Sigmoid colon (tissue), 7 donors: ENCODE measurements around the gene USP7. TPM values are rescaled to one million over a fixed set of nuclear protein-coding genes. Genes with fewer than 3 reads are reported as not detected.

Experiments
- DNase-seq: peaks from one replicate; pipeline ENCODE4 v3.0.0-alpha.2; 2019
- H3K27ac ChIP-seq, 4 donors: fragments of 200-600 bp; sonication (generic); one replicate each; pipeline ENCODE4 v1.5.1; 2016 to 2019; ENCODE audit warnings: mild to moderate bottlenecking in 1 of 4
- H3K27me3 ChIP-seq, 3 donors: fragments of 200-600 bp; sonication (generic); one replicate each; pipeline ENCODE4 v1.5.1; 2019; ENCODE audit warnings: mild to moderate bottlenecking in 1 of 3
- H3K36me3 ChIP-seq, 4 donors: fragments of 200-600 bp; sonication (generic); one replicate each; pipeline ENCODE4 v1.5.1; 2016 to 2019
- H3K4me1 ChIP-seq, 4 donors: fragments of 200-600 bp; sonication (generic); one replicate each; pipeline ENCODE4 v1.5.1; 2017 to 2019
- H3K4me3 ChIP-seq, 4 donors: fragments of 200-600 bp; sonication (generic); one replicate each; pipeline ENCODE4 v1.5.1; 2017 to 2019; ENCODE audit warnings: mild to moderate bottlenecking in 2 of 4, moderate library complexity in 1 of 4
- H3K9me3 ChIP-seq, 4 donors: fragments of 200-600 bp in 3 of 4; sonication (generic) in 3 of 4; one replicate each; pipeline versions ENCODE4 v1.5.1 to v1.6.1; 2013 to 2019
- EP300 ChIP-seq, 4 donors: sonication (generic); formaldehyde crosslinking; IDR thresholded peaks; one replicate each; pipeline ENCODE4 v1.6.1; 2017; ENCODE audit warnings: antibody characterized with exemption in 4 of 4
- POLR2A ChIP-seq, 2 donors: fragments of 450-650 bp; IDR thresholded peaks; one replicate each; pipeline ENCODE4 v1.6.1; 2016; ENCODE audit warnings: antibody characterized with exemption in 2 of 2, mild to moderate bottlenecking in 2 of 2, moderate library complexity in 2 of 2
- POLR2AphosphoS5 ChIP-seq, 4 donors: sonication (generic); formaldehyde crosslinking; IDR thresholded peaks; one replicate each; pipeline ENCODE4 v1.6.1; 2017; ENCODE audit warnings: antibody characterized with exemption in 4 of 4
- WGBS, 2 donors: extraction: QIAGEN DNeasy Blood & Tissue Kit; methylation state at CpG; one replicate each; pipeline ENCODE4 v1.1.7; 2013; 5-methylcytosine and 5-hydroxymethylcytosine counted together
- intact Hi-C: fragments of 100-400 bp; cut with DNase I; formaldehyde crosslinking; loops from one replicate; pipeline ENCODE4 v1.15.1; 2023
- polyA plus RNA-seq, 3 donors: library from polyadenylated mRNA; stranded (reverse); fragments of 200-250 nt; gene quantifications; one replicate each; pipeline ENCODE4 v1.2.3, GENCODE V29; 2013
- total RNA-seq, 4 donors: library from RNA; depleted of rRNA; stranded (reverse); fragments of >200 nt; gene quantifications; one replicate each; pipeline ENCODE4 v1.1.0, GENCODE V29; 2016
- TF ChIP-seq, protein P1 (sequence below), 4 experiments: fragments of 450-650 bp in 3 of 4; fragments of 200-600 bp in 1 of 4; IDR thresholded peaks; one replicate each; pipeline ENCODE4 v1.5.1; 2016 to 2019; ENCODE audit warnings: antibody characterized with exemption in 4 of 4, mild to moderate bottlenecking in 3 of 4, moderate library complexity in 2 of 4
- donor health status: healthy with polysubstance abuse.
- donor health status: Bipolar disorder and iron deficiency.
- donor health status: healthy.

The USP7 gene
- total and polyA plus RNA-seq, 7 donors = 28.8 to 84.5 (median 64.9) TPM

DNA sequence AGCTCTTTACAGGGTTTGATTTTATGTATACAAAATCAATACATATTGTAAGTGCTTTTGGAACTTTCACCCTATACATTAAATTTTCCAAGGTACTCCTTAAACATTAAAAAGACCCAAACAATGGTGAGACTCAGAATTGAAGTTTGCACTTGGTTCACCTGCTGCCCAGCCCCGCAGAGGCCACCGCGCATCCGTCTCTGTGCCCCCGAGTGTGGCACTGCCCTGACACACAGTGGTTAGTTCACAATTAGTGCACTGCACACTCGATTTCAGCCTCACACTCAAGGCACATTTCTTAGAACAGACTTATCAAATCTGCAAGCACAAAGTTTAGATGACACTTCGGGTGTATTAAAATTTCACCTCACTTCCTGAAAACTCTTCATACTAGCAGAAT lies 38.3 kb downstream of the USP7 start:
- WGBS, 2 donors = 81 to 89% methylated on average over 7 of the region's 7 CpGs
- Histone ChIP-seq H3K36me3 (peaks cover 0 to 65% (median 29%) of the 10 kb centered on the region in 4 donors), H3K9me3 (no peaks in the 10 kb centered on the region), H3K4me1 (peaks cover 0 to 8% (median 0%) of the 10 kb centered on the region in 4 donors), H3K27me3 (no peaks in the 10 kb centered on the region), H3K4me3 (no peak overlapping the region), H3K27ac (no peak overlapping the region)
- TF ChIP-seq, protein P1, sequence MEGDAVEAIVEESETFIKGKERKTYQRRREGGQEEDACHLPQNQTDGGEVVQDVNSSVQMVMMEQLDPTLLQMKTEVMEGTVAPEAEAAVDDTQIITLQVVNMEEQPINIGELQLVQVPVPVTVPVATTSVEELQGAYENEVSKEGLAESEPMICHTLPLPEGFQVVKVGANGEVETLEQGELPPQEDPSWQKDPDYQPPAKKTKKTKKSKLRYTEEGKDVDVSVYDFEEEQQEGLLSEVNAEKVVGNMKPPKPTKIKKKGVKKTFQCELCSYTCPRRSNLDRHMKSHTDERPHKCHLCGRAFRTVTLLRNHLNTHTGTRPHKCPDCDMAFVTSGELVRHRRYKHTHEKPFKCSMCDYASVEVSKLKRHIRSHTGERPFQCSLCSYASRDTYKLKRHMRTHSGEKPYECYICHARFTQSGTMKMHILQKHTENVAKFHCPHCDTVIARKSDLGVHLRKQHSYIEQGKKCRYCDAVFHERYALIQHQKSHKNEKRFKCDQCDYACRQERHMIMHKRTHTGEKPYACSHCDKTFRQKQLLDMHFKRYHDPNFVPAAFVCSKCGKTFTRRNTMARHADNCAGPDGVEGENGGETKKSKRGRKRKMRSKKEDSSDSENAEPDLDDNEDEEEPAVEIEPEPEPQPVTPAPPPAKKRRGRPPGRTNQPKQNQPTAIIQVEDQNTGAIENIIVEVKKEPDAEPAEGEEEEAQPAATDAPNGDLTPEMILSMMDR (IDR thresholded peaks at IDR 0.05) = no peak
- no peak for TF ChIP-seq POLR2AphosphoS5 (IDR thresholded peaks at IDR 0.05)
- no peak for DNase-seq
- intact Hi-C loops = no loop called here

- no peak overlapping the region for H3K27ac ChIP-seq
- H3K4me1 ChIP-seq = peaks cover 0 to 8% (median 0%) of the 10 kb centered on the region in 4 donors
- H3K36me3 ChIP-seq = peaks cover 0 to 69% (median 30%) of the 10 kb centered on the region in 4 donors
- DNase-seq = no peak
- intact Hi-C loops = no loop called here
- TF ChIP-seq EP300 (IDR thresholded peaks at IDR 0.05) (no peak), POLR2AphosphoS5 (IDR thresholded peaks at IDR 0.05) (no peak), POLR2A (IDR thresholded peaks at IDR 0.05) (no peak)
- TF ChIP-seq, protein P1 (IDR thresholded peaks at IDR 0.05) = no peak
- no peak overlapping the region for H3K4me3 ChIP-seq
- 10 to 56% methylated on average over 4 of the region's 4 CpGs for WGBS, 2 donors
- H3K27me3 ChIP-seq = no peaks in the 10 kb centered on the region
- no peaks in the 10 kb centered on the region for H3K9me3 ChIP-seq
Observed at GRCh38 chr16:8924214-8924613, 39.5 kb downstream of the USP7 start.

DNA sequence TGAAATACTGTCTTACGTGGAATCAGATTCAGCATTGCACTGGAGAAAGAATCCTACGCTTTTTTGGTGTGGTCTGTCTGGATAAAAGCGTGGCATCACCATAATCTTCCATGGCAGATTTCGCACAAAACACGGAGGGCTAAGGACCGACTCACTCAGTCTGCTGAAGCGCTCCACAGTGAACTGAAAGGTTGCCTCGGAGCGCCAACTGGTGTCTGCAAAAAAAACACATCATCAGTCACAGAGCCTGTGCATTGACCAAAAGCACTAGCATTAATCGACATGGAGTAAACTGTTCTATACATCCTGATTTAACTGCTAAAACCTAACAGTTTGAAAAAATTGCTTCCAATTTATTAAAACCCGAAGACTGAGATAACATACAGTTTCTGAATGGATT lies 40.5 kb downstream of the USP7 start:
- Histone ChIP-seq H3K4me3 (no peak overlapping the region), H3K4me1 (peaks cover 0 to 8% (median 0%) of the 10 kb centered on the region in 4 donors), H3K27ac (no peak overlapping the region), H3K27me3 (no peaks in the 10 kb centered on the region), H3K36me3 (peaks cover 0 to 69% (median 32%) of the 10 kb centered on the region in 4 donors), H3K9me3 (no peaks in the 10 kb centered on the region)
- TF ChIP-seq, protein P1 (IDR thresholded peaks at IDR 0.05) = no peak
- TF ChIP-seq POLR2AphosphoS5 (IDR thresholded peaks at IDR 0.05) (no peak), POLR2A (IDR thresholded peaks at IDR 0.05) (no peak), EP300 (IDR thresholded peaks at IDR 0.05) (no peak)
- WGBS, 2 donors = 73 to 87% methylated on average over 11 of the region's 11 CpGs
- intact Hi-C loops = no loop called here
- DNase-seq = no peak

- no peak overlapping the region for H3K27ac ChIP-seq
- DNase-seq = no peak
- 88 to 89% methylated on average over 10 of the region's 10 CpGs for WGBS, 2 donors
- TF ChIP-seq, protein P1 (IDR thresholded peaks at IDR 0.05) = no peak
- no peak for TF ChIP-seq EP300 (IDR thresholded peaks at IDR 0.05)
- no peak for TF ChIP-seq POLR2A (IDR thresholded peaks at IDR 0.05)
- no peak for TF ChIP-seq POLR2AphosphoS5 (IDR thresholded peaks at IDR 0.05)
- no peaks in the 10 kb centered on the region for H3K9me3 ChIP-seq
- peaks cover 0 to 69% (median 34%) of the 10 kb centered on the region in 4 donors for H3K36me3 ChIP-seq
- no peak overlapping the region for H3K4me3 ChIP-seq
- intact Hi-C loops = no loop called here
- no peaks in the 10 kb centered on the region for H3K27me3 ChIP-seq
- H3K4me1 ChIP-seq = peaks cover 0 to 8% (median 0%) of the 10 kb centered on the region in 4 donors
Observed at GRCh38 chr16:8921347-8921984, 42.2 kb downstream of the USP7 start.
